GM23338 (cell line): ENCODE measurements around the gene HFE. TPM values are rescaled to one million over a fixed set of nuclear protein-coding genes. Genes with fewer than 3 reads are reported as not detected.
A peak's percentile ranks its signal among the peaks of the same experiment; 100 is the strongest.

Experiments used
- ATAC-seq: fragments of 200-7000 bp; cut with Tn5 transposase; 3 replicates; pipeline ENCODE4 v1.9.1; 2020
- DNase-seq: peaks from one replicate; pipeline ENCODE4 v3.0.0-alpha.2; 2015; ENCODE audit warnings: low spot score
- H2AFZ ChIP-seq: fragments of 200-600 bp; sonication (generic); 2 replicates; pipeline ENCODE4 v1.8.0; 2016; ENCODE audit warnings: antibody characterized with exemption, mild to moderate bottlenecking, moderate library complexity
- H3F3A ChIP-seq: fragments of 200-600 bp; sonication (generic); replicated peaks from 2 replicates; pipeline ENCODE4 v1.8.0; 2017; ENCODE audit warnings: antibody characterized with exemption, mixed run types, low read depth
- H3K27ac ChIP-seq: fragments of 200-600 bp; sonication (generic); 2 replicates; pipeline ENCODE4 v1.6.1; 2016; ENCODE audit warnings: low read depth
- H3K27me3 ChIP-seq: fragments of 200-600 bp; sonication (generic); 2 replicates; pipeline ENCODE4 v1.8.0; 2016; ENCODE audit warnings: mild to moderate bottlenecking, mixed run types, moderate library complexity; ENCODE audit not compliant: insufficient read depth
- H3K36me3 ChIP-seq: fragments of 200-600 bp; sonication (generic); 2 replicates; pipeline ENCODE4 v1.8.0; 2016; ENCODE audit warnings: mild to moderate bottlenecking; ENCODE audit not compliant: insufficient read depth
- H3K4me1 ChIP-seq: fragments of 200-600 bp; sonication (generic); 2 replicates; pipeline ENCODE4 v1.8.0; 2016; ENCODE audit warnings: mild to moderate bottlenecking, moderate library complexity; ENCODE audit not compliant: insufficient read depth
- H3K4me2 ChIP-seq: fragments of 200-600 bp; sonication (generic); 2 replicates; pipeline ENCODE4 v1.7.1; 2017; ENCODE audit warnings: mixed run types
- H3K4me3 ChIP-seq: fragments of 200-600 bp; sonication (generic); 2 replicates; pipeline ENCODE4 v1.6.1; 2016; ENCODE audit warnings: mixed run types
- H3K79me2 ChIP-seq: fragments of 200-600 bp; sonication (generic); replicated peaks from 2 replicates; pipeline ENCODE4 v1.8.0; 2017; ENCODE audit warnings: mild to moderate bottlenecking; ENCODE audit not compliant: insufficient read depth
- H3K9me2 ChIP-seq: fragments of 200-600 bp; sonication (generic); 2 replicates; pipeline ENCODE4 v1.8.0; 2017; ENCODE audit not compliant: insufficient read depth
- H4K20me1 ChIP-seq: fragments of 200-600 bp; sonication (generic); replicated peaks from 2 replicates; pipeline ENCODE4 v1.8.0; 2017; ENCODE audit warnings: mild to moderate bottlenecking; ENCODE audit not compliant: insufficient read depth
- H3K27ac Mint-ChIP-seq: 2 replicates; pipeline ENCODE4 v1.8.0; 2020; ENCODE audit warnings: inconsistent platforms, mild to moderate bottlenecking, moderate library complexity, mixed read lengths
- H3K27me3 Mint-ChIP-seq: 3 replicates; pipeline ENCODE4 v1.8.0; 2022; ENCODE audit warnings: low read depth, mild to moderate bottlenecking, moderate library complexity, mixed read lengths, inconsistent platforms; ENCODE audit not compliant: insufficient read depth, poor library complexity
- H3K36me3 Mint-ChIP-seq: 3 replicates; pipeline ENCODE4 v1.8.0; 2021; ENCODE audit warnings: low read depth, mild to moderate bottlenecking, inconsistent platforms, moderate library complexity, mixed read lengths
- H3K4me1 Mint-ChIP-seq: 3 replicates; pipeline ENCODE4 v1.8.0; 2020; ENCODE audit warnings: mild to moderate bottlenecking, inconsistent platforms, mixed read lengths
- H3K4me3 Mint-ChIP-seq: 3 replicates; pipeline ENCODE4 v1.8.0; 2021; ENCODE audit warnings: moderate library complexity, mild to moderate bottlenecking, inconsistent platforms, mixed read lengths
- H3K9me3 Mint-ChIP-seq: 3 replicates; pipeline ENCODE4 v1.8.0; 2020; ENCODE audit warnings: moderate library complexity, mild to moderate bottlenecking, inconsistent platforms, mixed read lengths
- CREB1 ChIP-seq: fragments of 250-450 bp; sonication (Bioruptor Pico); IDR thresholded peaks from 2 replicates; pipeline ENCODE4 v1.5.0; 2020; ENCODE audit warnings: low read depth, mild to moderate bottlenecking, moderate library complexity
- EZH2 ChIP-seq: fragments of 200-600 bp; sonication (generic); IDR thresholded peaks from one replicate; pipeline ENCODE4 v1.8.0; 2017; ENCODE audit warnings: antibody characterized with exemption, mild to moderate bottlenecking, low read depth; ENCODE audit not compliant: unreplicated experiment
- JUNB ChIP-seq: IDR thresholded peaks from one replicate; pipeline ENCODE4 v1.6.1; 2016; ENCODE audit warnings: antibody characterized with exemption; ENCODE audit not compliant: unreplicated experiment
- ZNF114 ChIP-seq: fragments of 250-450 bp; sonication (Bioruptor Pico); IDR thresholded peaks from 2 replicates; pipeline ENCODE4 v1.5.0; 2020; ENCODE audit warnings: mild to moderate bottlenecking, moderate library complexity
- ZNF462 ChIP-seq: fragments of 250-450 bp; sonication (Bioruptor Pico); IDR thresholded peaks from 2 replicates; pipeline ENCODE4 v1.5.0; 2020; ENCODE audit warnings: mild to moderate bottlenecking, moderate library complexity
- polyA plus RNA-seq: library from polyadenylated mRNA; unstranded; fragments of >200 nt; fragmentation: Nextera tagmentation; extraction: Ambion mirVana; gene quantifications from 2 replicates; pipeline ENCODE4 v1.2.1, GENCODE V29; 2016
- total RNA-seq: library from RNA; depleted of rRNA; stranded (reverse); fragments of >200 nt; shearing (Covaris generic); gene quantifications from 2 replicates; pipeline ENCODE4 v1.2.3, GENCODE V29; 2014
- TF ChIP-seq, protein P1 (sequence below): IDR thresholded peaks from 2 replicates; pipeline ENCODE4 v1.6.1; 2016; ENCODE audit warnings: antibody characterized with exemption
- TF ChIP-seq, protein P2 (sequence below), 2 experiments: fragments of 200-600 bp in 1 of 2; sonication (generic) in 1 of 2; conservative IDR thresholded peaks; 2 replicates each; pipeline versions ENCODE4 v1.5.1 to v1.6.1; 2016 to 2017; ENCODE audit warnings: antibody characterized with exemption in 2 of 2, low read depth in 2 of 2, mild to moderate bottlenecking in 2 of 2, moderate library complexity in 1 of 2

The HFE gene
- total and polyA plus RNA-seq, 2 experiments from 2014 or later: 0.53 to 0.63 TPM

DNA sequence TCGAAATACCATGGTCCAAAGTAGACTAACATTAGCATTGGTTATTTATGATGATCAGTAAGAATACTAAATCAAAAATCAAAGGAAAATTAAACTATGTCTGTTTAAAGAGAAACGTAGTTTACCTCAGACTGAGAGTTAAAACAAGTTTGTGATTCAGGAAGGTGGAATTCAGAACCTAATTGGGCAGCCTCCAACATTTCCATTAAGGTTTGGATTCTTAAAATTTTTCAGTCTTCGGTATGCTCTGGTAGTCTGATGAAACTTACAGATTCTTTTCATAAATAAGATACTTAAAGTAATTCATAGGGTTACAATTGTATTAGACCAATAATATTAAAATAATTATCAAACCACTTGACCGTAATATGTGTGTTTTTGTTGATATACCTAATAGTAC, 18.6 kb downstream of the HFE start (continued):
- no peak for TF ChIP-seq ZNF462
- TF ChIP-seq ZNF114: no peak
- no peak for TF ChIP-seq CREB1 (CRISPR knock-in tag)
- TF ChIP-seq, protein P1, sequence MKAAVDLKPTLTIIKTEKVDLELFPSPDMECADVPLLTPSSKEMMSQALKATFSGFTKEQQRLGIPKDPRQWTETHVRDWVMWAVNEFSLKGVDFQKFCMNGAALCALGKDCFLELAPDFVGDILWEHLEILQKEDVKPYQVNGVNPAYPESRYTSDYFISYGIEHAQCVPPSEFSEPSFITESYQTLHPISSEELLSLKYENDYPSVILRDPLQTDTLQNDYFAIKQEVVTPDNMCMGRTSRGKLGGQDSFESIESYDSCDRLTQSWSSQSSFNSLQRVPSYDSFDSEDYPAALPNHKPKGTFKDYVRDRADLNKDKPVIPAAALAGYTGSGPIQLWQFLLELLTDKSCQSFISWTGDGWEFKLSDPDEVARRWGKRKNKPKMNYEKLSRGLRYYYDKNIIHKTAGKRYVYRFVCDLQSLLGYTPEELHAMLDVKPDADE: no peak
- TF ChIP-seq, protein P2, sequence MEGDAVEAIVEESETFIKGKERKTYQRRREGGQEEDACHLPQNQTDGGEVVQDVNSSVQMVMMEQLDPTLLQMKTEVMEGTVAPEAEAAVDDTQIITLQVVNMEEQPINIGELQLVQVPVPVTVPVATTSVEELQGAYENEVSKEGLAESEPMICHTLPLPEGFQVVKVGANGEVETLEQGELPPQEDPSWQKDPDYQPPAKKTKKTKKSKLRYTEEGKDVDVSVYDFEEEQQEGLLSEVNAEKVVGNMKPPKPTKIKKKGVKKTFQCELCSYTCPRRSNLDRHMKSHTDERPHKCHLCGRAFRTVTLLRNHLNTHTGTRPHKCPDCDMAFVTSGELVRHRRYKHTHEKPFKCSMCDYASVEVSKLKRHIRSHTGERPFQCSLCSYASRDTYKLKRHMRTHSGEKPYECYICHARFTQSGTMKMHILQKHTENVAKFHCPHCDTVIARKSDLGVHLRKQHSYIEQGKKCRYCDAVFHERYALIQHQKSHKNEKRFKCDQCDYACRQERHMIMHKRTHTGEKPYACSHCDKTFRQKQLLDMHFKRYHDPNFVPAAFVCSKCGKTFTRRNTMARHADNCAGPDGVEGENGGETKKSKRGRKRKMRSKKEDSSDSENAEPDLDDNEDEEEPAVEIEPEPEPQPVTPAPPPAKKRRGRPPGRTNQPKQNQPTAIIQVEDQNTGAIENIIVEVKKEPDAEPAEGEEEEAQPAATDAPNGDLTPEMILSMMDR (conservative IDR thresholded peaks at IDR 0.05; ENCODE audit: low read depth in 2 of 2): no peak
- TF ChIP-seq JUNB: no peak

DNA sequence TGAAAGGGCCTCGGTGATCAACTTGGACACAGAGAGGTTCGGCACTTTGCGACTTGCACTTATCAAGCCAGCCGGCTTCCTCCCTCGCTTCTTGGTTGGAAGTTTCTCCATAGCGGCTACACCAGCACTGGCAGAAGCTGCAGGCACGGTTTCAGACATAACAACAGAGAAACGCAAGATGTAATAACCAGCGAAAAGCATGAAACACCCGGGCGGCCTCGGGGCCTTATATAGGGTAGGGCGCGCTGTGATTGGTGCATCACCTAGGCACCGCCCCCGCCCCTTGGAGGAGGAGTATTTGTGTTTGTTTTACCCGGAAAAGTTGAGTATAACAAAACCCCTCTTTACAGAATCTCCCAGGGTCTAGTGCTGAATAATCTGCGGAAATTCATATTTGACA, 20.7 kb downstream of the HFE start:
- peaks cover 25% of the 10 kb centered on the region for H3K9me3 Mint-ChIP-seq
- peaks cover 10% of the 10 kb centered on the region for H3K4me1 Mint-ChIP-seq
- Histone ChIP-seq H3K36me3 (no peaks in the 10 kb centered on the region), H3K4me3 (no peak overlapping the region), H3F3A (no peaks in the 10 kb centered on the region; the same call in 1 of the 2 replicates), H3K4me1 (no peaks in the 10 kb centered on the region; the same call in 1 of the 2 replicates), H2AFZ (no peak overlapping the region), H3K27me3 (no peaks in the 10 kb centered on the region), H3K4me2 (no peak overlapping the region), H3K27ac (no peak overlapping the region), H3K9me2 (no peaks in the 10 kb centered on the region), H4K20me1 (no peaks in the 10 kb centered on the region), H3K79me2 (no peaks in the 10 kb centered on the region)
- no peak for ATAC-seq
- DNase-seq: no peak
- peaks cover 20% of the 10 kb centered on the region for H3K36me3 Mint-ChIP-seq
- H3K27ac Mint-ChIP-seq: peak overlapping the region; percentile 70; the same call in 1 of the 2 replicates
- H3K4me3 Mint-ChIP-seq: no peak overlapping the region; the same call in 2 of the 3 replicates
- peaks cover 18% of the 10 kb centered on the region for H3K27me3 Mint-ChIP-seq
- TF ChIP-seq EZH2: no peak
- TF ChIP-seq CREB1 (CRISPR knock-in tag): no peak
